HEK293 (cell line): ENCODE measurements around the gene SELENOK.
"Not testable (repeated sequence)": the region's sequence is repeated elsewhere in the genome, so short reads cannot be mapped to it uniquely, and the experiment has no call there.

Source experiments
- CTCF ChIA-PET: fragments of 350-600 bp; formaldehyde crosslinking; extraction: SDS; loops from one replicate; lab custom pipeline; 2021; ENCODE audit warnings: antibody characterized with exemption; lab: Yijun Ruan, JAX
- POLR2A ChIA-PET: fragments of 300-600 bp; formaldehyde crosslinking; extraction: SDS; loops from one replicate; lab custom pipeline; 2020; ENCODE audit warnings: antibody characterized with exemption, inconsistent platforms; lab: Yijun Ruan, JAX
- H3K27ac ChIP-seq: fragments of 200-500 bp; sonication (Bioruptor generic); 2 replicates; pipeline ENCODE4 v1.5.1; 2014; ENCODE audit warnings: low read depth, low read length, control low read depth, inconsistent platforms; ENCODE audit errors: extremely low read depth
- H3K36me3 ChIP-seq, 2 experiments: fragments of 200-500 bp in 1 of 2; sonication (Bioruptor generic) in 1 of 2; 1 replicate in 1 of 2; 2 replicates in 1 of 2; pipeline ENCODE4 v1.5.1; 2014 to 2017; ENCODE audit warnings: inconsistent platforms in 2 of 2, low read length in 2 of 2; ENCODE audit not compliant: control insufficient read depth in 2 of 2, insufficient read depth in 1 of 2
- H3K4me1 ChIP-seq: fragments of 200-500 bp; sonication (Bioruptor generic); 2 replicates; pipeline ENCODE4 v1.5.1; 2014; ENCODE audit warnings: mild to moderate bottlenecking, low read length, inconsistent platforms; ENCODE audit not compliant: control insufficient read depth, insufficient read depth
- H3K4me3 ChIP-seq: 2 replicates; pipeline ENCODE4 v1.5.1; 2011; ENCODE audit warnings: low read depth, mild to moderate bottlenecking, control low read depth, low read length, moderate library complexity
- H3K9me3 ChIP-seq: fragments of 200-500 bp; sonication (Bioruptor generic); 2 replicates; pipeline ENCODE4 v1.5.1; 2014; ENCODE audit warnings: low read depth, low read length, inconsistent platforms; ENCODE audit not compliant: control insufficient read depth, insufficient read depth
- FEZF1 ChIP-seq: fragments of 450-650 bp; formaldehyde crosslinking; IDR thresholded peaks from 2 replicates; pipeline ENCODE4 v1.5.1; 2016; ENCODE audit warnings: missing biosample characterization, missing genetic modification characterization
- KLF9 ChIP-seq: fragments of 450-650 bp; formaldehyde crosslinking; IDR thresholded peaks from 2 replicates; pipeline ENCODE4 v1.5.1; 2016; ENCODE audit warnings: missing biosample characterization, missing genetic modification characterization, low read depth
- PRDM1 ChIP-seq: fragments of 450-650 bp; formaldehyde crosslinking; IDR thresholded peaks from 2 replicates; pipeline ENCODE4; 2016; ENCODE audit warnings: missing biosample characterization, missing genetic modification characterization
- SCRT2 ChIP-seq: fragments of 450-650 bp; formaldehyde crosslinking; IDR thresholded peaks from 2 replicates; pipeline ENCODE4 v1.5.1; 2016; ENCODE audit warnings: missing biosample characterization, missing genetic modification characterization
- YY1 ChIP-seq: fragments of 450-650 bp; formaldehyde crosslinking; IDR thresholded peaks from 2 replicates; pipeline ENCODE4 v1.5.1; 2018; ENCODE audit warnings: missing biosample characterization, missing genetic modification characterization
- ZBTB17 ChIP-seq: fragments of 450-650 bp; formaldehyde crosslinking; IDR thresholded peaks from 2 replicates; pipeline ENCODE4 v1.5.1; 2016; ENCODE audit warnings: missing biosample characterization, missing genetic modification characterization
- ZBTB48 ChIP-seq: fragments of 450-650 bp; formaldehyde crosslinking; IDR thresholded peaks from 2 replicates; pipeline ENCODE4 v1.5.1; 2016; ENCODE audit warnings: missing biosample characterization, missing genetic modification characterization
- ZFHX2 ChIP-seq: fragments of 450-650 bp; formaldehyde crosslinking; conservative IDR thresholded peaks from 2 replicates; pipeline ENCODE4 v1.5.1; 2016; ENCODE audit warnings: missing biosample characterization, missing genetic modification characterization
- ZFP69B ChIP-seq: fragments of 450-650 bp; formaldehyde crosslinking; IDR thresholded peaks from 2 replicates; pipeline ENCODE4 v1.5.1; 2016; ENCODE audit warnings: missing biosample characterization, missing genetic modification characterization
- ZNF133 ChIP-seq: fragments of 450-650 bp; formaldehyde crosslinking; IDR thresholded peaks from 2 replicates; pipeline ENCODE4 v1.5.1; 2016; ENCODE audit warnings: missing biosample characterization, missing genetic modification characterization
- ZNF221 ChIP-seq: fragments of 450-650 bp; formaldehyde crosslinking; IDR thresholded peaks from 2 replicates; pipeline ENCODE4 v1.5.1; 2017; ENCODE audit warnings: missing biosample characterization, missing genetic modification characterization, borderline replicate concordance
- ZNF311 ChIP-seq: fragments of 450-650 bp; formaldehyde crosslinking; IDR thresholded peaks from 2 replicates; pipeline ENCODE4 v1.5.1; 2017; ENCODE audit warnings: missing biosample characterization, missing genetic modification characterization, borderline replicate concordance
- ZNF341 ChIP-seq: fragments of 450-650 bp; formaldehyde crosslinking; IDR thresholded peaks from 2 replicates; pipeline ENCODE4; 2016; ENCODE audit warnings: low read depth, missing biosample characterization, missing genetic modification characterization
- ZNF626 ChIP-seq: fragments of 450-650 bp; sonication (Bioruptor Pico); formaldehyde crosslinking; IDR thresholded peaks from 2 replicates; pipeline ENCODE4 v1.5.1; 2018; ENCODE audit warnings: missing biosample characterization, missing genetic modification characterization, inconsistent platforms
- ZNF654 ChIP-seq: fragments of 450-650 bp; formaldehyde crosslinking; IDR thresholded peaks from 2 replicates; pipeline ENCODE4 v1.5.1; 2016; ENCODE audit warnings: low read depth, missing biosample characterization, missing genetic modification characterization
- ZNF664 ChIP-seq: fragments of 450-650 bp; formaldehyde crosslinking; IDR thresholded peaks from 2 replicates; pipeline ENCODE4 v1.5.1; 2016; ENCODE audit warnings: missing biosample characterization, missing genetic modification characterization
- ZNF692 ChIP-seq: fragments of 450-650 bp; formaldehyde crosslinking; IDR thresholded peaks from 2 replicates; pipeline ENCODE4 v1.5.1; 2016; ENCODE audit warnings: missing biosample characterization, missing genetic modification characterization
- ZNF830 ChIP-seq: fragments of 450-650 bp; IDR thresholded peaks from 2 replicates; pipeline ENCODE4 v1.5.0; 2018; ENCODE audit warnings: missing biosample characterization, missing genetic modification characterization, low read depth, mild to moderate bottlenecking, moderate library complexity
- TF ChIP-seq, protein P1 (sequence below): fragments of 450-650 bp; formaldehyde crosslinking; optimal IDR thresholded peaks from 2 replicates; pipeline ENCODE3; 2016; ENCODE audit warnings: missing biosample characterization, mild to moderate bottlenecking, missing genetic modification characterization
- TF ChIP-seq, protein P2 (sequence below): fragments of 450-650 bp; formaldehyde crosslinking; IDR thresholded peaks from 2 replicates; pipeline ENCODE4 v1.5.1; 2016; ENCODE audit warnings: missing biosample characterization, missing genetic modification characterization
- TF ChIP-seq, protein P3 (sequence below): fragments of 450-650 bp; formaldehyde crosslinking; IDR thresholded peaks from 2 replicates; pipeline ENCODE4 v1.5.1; 2016; ENCODE audit warnings: missing biosample characterization, missing genetic modification characterization

Gene SELENOK

GRCh38 chr3:53927208-53927872 is 35.7 kb upstream of the SELENOK start:
- CTCF ChIA-PET, result interaction anchor here (0.7 to 1.9 kb wide), 2 partner anchors 11 to 1819 kb away, joined by 4 to 8 read pairs; no protein-coding TSS in a partner anchor
- H3K27ac ChIP-seq, result peak overlapping the region; percentile 35; the same call in 1 of the 2 replicates
- TF ChIP-seq SCRT2 (tag by site-specific recombination) (peak; percentile 63), KLF9 (peak; percentile 41; the same call in 1 of the 2 replicates), ZFHX2 (peak; percentile 51), ZBTB48 (tag by site-specific recombination) (peak; percentile 86), ZNF692 (tag by site-specific recombination) (peak; percentile 64), ZNF341 (tag by site-specific recombination) (peak; percentile 71), ZFP69B (peak; percentile 63), PRDM1 (tag by site-specific recombination) (peak; percentile 60), ZBTB17 (tag by site-specific recombination) (0 out of 2 replicates have a peak, but pooled peaks have one; percentile 14), YY1 (tag by site-specific recombination) (peak; percentile 33; the same call in 1 of the 2 replicates)
- TF ChIP-seq, protein P1, sequence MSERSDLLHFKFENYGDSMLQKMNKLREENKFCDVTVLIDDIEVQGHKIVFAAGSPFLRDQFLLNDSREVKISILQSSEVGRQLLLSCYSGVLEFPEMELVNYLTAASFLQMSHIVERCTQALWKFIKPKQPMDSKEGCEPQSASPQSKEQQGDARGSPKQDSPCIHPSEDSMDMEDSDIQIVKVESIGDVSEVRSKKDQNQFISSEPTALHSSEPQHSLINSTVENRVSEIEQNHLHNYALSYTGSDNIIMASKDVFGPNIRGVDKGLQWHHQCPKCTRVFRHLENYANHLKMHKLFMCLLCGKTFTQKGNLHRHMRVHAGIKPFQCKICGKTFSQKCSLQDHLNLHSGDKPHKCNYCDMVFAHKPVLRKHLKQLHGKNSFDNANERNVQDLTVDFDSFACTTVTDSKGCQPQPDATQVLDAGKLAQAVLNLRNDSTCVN (tag by site-specific recombination), result peak; percentile 7
- H3K4me1 ChIP-seq, H3K4me3 ChIP-seq, H3K36me3 ChIP-seq, POLR2A ChIA-PET, H3K9me3 ChIP-seq: not testable (repeated sequence)

DNA sequence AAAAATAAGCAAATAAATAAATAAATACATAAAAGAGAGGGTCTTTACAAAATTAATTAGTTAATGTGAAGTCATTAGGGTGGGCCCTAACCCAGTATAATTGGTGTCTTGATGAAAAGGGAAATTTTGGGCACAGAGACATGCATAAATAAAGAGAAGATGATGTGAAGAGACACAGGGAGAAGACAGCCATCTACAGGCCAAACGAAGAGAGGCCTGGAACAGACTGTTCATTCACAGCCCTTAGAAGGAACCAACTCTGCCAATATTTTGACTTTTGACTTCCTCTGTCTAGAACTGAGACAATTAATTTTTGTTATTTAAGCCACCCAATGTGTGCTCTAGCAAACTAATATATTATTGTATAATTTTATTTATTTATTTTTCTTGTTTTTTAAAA is 29.6 kb upstream of the SELENOK start:
- H3K4me1 ChIP-seq, result no peaks in the 10 kb centered on the region
- ChIA-PET POLR2A (no interaction called here), CTCF (interaction anchor here (0.6 to 0.8 kb wide), 4 partner anchors 23 to 1888 kb away, joined by 3 read pairs; no protein-coding TSS in a partner anchor)
- H3K27ac ChIP-seq, result no peak overlapping the region
- H3K9me3 ChIP-seq, result no peaks in the 10 kb centered on the region
- no peak overlapping the region for H3K4me3 ChIP-seq
- H3K36me3 ChIP-seq, result no peaks in the 10 kb centered on the region
- TF ChIP-seq, protein P2, sequence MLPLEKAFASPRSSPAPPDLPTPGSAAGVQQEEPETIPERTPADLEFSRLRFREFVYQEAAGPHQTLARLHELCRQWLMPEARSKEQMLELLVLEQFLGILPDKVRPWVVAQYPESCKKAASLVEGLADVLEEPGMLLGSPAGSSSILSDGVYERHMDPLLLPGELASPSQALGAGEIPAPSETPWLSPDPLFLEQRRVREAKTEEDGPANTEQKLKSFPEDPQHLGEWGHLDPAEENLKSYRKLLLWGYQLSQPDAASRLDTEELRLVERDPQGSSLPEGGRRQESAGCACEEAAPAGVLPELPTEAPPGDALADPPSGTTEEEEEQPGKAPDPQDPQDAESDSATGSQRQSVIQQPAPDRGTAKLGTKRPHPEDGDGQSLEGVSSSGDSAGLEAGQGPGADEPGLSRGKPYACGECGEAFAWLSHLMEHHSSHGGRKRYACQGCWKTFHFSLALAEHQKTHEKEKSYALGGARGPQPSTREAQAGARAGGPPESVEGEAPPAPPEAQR (tag by site-specific recombination), result no peak
- TF ChIP-seq ZNF221 (tag by site-specific recombination) (no peak), ZNF311 (tag by site-specific recombination) (no peak), FEZF1 (tag by site-specific recombination) (no peak), ZNF626 (tag by site-specific recombination) (no peak), ZNF664 (tag by site-specific recombination) (no peak), ZNF830 (tag by site-specific recombination) (no peak), ZNF133 (tag by site-specific recombination) (peak; percentile 71), ZNF654 (tag by site-specific recombination) (peak; percentile 17)
- TF ChIP-seq, protein P3, sequence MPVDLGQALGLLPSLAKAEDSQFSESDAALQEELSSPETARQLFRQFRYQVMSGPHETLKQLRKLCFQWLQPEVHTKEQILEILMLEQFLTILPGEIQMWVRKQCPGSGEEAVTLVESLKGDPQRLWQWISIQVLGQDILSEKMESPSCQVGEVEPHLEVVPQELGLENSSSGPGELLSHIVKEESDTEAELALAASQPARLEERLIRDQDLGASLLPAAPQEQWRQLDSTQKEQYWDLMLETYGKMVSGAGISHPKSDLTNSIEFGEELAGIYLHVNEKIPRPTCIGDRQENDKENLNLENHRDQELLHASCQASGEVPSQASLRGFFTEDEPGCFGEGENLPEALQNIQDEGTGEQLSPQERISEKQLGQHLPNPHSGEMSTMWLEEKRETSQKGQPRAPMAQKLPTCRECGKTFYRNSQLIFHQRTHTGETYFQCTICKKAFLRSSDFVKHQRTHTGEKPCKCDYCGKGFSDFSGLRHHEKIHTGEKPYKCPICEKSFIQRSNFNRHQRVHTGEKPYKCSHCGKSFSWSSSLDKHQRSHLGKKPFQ (tag by site-specific recombination), result no peak
